Measurements from ENCODE around the gene ANAPC2. TPM values are rescaled to one million over a fixed set of nuclear protein-coding genes. Genes with fewer than 3 reads are reported as not detected.

ANAPC2 gene
- total and polyA plus RNA-seq, 9 donors, result 8.0 to 61.5 (median 50.6) TPM

DNA sequence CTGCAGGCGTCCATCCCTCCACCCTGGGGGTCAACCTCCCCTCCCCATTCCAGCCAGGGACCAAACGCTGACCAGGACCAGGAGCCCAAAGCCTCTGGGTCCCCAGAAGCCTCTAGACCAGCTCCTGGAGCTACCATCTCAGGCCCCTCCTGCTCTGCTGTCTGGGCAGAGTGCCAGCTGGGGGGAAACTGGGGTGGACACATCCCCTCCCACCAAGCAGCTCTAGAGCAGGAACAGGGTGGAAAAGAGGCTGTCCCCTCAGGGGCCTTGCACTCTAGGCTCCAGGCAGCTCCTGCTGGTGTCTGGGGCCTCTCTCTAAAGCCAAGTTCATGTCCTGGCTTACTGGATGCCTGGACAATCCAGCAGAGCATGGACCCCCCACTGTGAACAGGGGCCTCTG, 4.5 kb upstream of the ANAPC2 start:
- Histone ChIP-seq H3K36me3 (no peaks in the 10 kb centered on the region), H3K4me1 (ENCODE audit: insufficient read depth) (peaks cover 8% of the 10 kb centered on the region), H3K27ac (no peak overlapping the region), H3K4me3 (no peak overlapping the region), H3K9me3 (no peaks in the 10 kb centered on the region), H3K27me3 (no peaks in the 10 kb centered on the region)
- intact Hi-C loops (cut with DNase I), result no loop called here
- no peak for DNase-seq
- TF ChIP-seq POLR2A (IDR thresholded peaks at IDR 0.05) (no peak), CTCF (IDR thresholded peaks at IDR 0.05) (no peak), EP300 (IDR thresholded peaks at IDR 0.05) (no peak)
- 65 to 88% (median 75%) methylated on average over 2 of the region's 2 CpGs for WGBS, 3 donors

- intact Hi-C loops (cut with DNase I), result no loop called here
- no peak for DNase-seq
- Histone ChIP-seq H3K4me1 (ENCODE audit: insufficient read depth) (peaks cover 11% of the 10 kb centered on the region), H3K27ac (no peak overlapping the region), H3K36me3 (no peaks in the 10 kb centered on the region), H3K27me3 (no peaks in the 10 kb centered on the region), H3K4me3 (no peak overlapping the region), H3K9me3 (no peaks in the 10 kb centered on the region)
- WGBS, 3 donors, result 80 to 86% (median 81%) methylated on average over 10 of the region's 10 CpGs
- TF ChIP-seq POLR2A (IDR thresholded peaks at IDR 0.05), result no peak
- no peak for TF ChIP-seq CTCF (IDR thresholded peaks at IDR 0.05)
- no peak for TF ChIP-seq EP300 (IDR thresholded peaks at IDR 0.05)
Measured at GRCh38 chr9:137192448-137192780, 4.1 kb upstream of the ANAPC2 start.

GRCh38 chr9:137191691-137192447, 3.5 kb upstream of the ANAPC2 start:
- Histone ChIP-seq H3K9me3 (no peaks in the 10 kb centered on the region), H3K36me3 (no peaks in the 10 kb centered on the region), H3K4me3 (no peak overlapping the region), H3K27me3 (no peaks in the 10 kb centered on the region), H3K27ac (no peak overlapping the region), H3K4me1 (ENCODE audit: insufficient read depth) (peaks cover 15% of the 10 kb centered on the region)
- WGBS, 3 donors, result 49 to 56% (median 54%) methylated on average over 22 of the region's 22 CpGs
- intact Hi-C loops (cut with DNase I), result no loop called here
- DNase-seq, result no peak
- TF ChIP-seq CTCF (IDR thresholded peaks at IDR 0.05) (no peak), EP300 (IDR thresholded peaks at IDR 0.05) (no peak), POLR2A (IDR thresholded peaks at IDR 0.05) (no peak)

- DNase-seq, result no peak
- intact Hi-C loops (cut with DNase I), result no loop called here
- no peaks in the 10 kb centered on the region for H3K36me3 ChIP-seq
- no peak overlapping the region for H3K4me3 ChIP-seq
- no peaks in the 10 kb centered on the region for H3K27me3 ChIP-seq
- no peak overlapping the region for H3K27ac ChIP-seq
- H3K9me3 ChIP-seq, result no peaks in the 10 kb centered on the region
- 31 to 55% (median 52%) methylated on average over 3 of the region's 3 CpGs for WGBS, 3 donors
- TF ChIP-seq CTCF (IDR thresholded peaks at IDR 0.05), result no peak
- no peak for TF ChIP-seq EP300 (IDR thresholded peaks at IDR 0.05)
- TF ChIP-seq POLR2A (IDR thresholded peaks at IDR 0.05), result no peak
- peaks cover 19% of the 10 kb centered on the region for H3K4me1 ChIP-seq (ENCODE audit: insufficient read depth)
Measured at GRCh38 chr9:137191245-137191644, 2.9 kb upstream of the ANAPC2 start.

All from ovary (tissue), 9 donors.